Prostate gland (tissue), 2 donors: ENCODE results near the gene FCN3.

Experiments
- CTCF ChIP-seq, 4 experiments: fragments of 200-600 bp in 2 of 4; fragments of 450-650 bp in 2 of 4; sonication (generic) in 2 of 4; IDR thresholded peaks; 1 replicate in 3 of 4; 2 replicates in 1 of 4; pipeline ENCODE4 v1.5.1; 2016 to 2019; ENCODE audit warnings: antibody characterized with exemption in 4 of 4, mild to moderate bottlenecking in 2 of 4, moderate library complexity in 2 of 4
- POLR2A ChIP-seq: fragments of 450-650 bp; IDR thresholded peaks from one replicate; pipeline ENCODE4 v1.6.1; 2016; ENCODE audit warnings: antibody characterized with exemption, mild to moderate bottlenecking

DNA sequence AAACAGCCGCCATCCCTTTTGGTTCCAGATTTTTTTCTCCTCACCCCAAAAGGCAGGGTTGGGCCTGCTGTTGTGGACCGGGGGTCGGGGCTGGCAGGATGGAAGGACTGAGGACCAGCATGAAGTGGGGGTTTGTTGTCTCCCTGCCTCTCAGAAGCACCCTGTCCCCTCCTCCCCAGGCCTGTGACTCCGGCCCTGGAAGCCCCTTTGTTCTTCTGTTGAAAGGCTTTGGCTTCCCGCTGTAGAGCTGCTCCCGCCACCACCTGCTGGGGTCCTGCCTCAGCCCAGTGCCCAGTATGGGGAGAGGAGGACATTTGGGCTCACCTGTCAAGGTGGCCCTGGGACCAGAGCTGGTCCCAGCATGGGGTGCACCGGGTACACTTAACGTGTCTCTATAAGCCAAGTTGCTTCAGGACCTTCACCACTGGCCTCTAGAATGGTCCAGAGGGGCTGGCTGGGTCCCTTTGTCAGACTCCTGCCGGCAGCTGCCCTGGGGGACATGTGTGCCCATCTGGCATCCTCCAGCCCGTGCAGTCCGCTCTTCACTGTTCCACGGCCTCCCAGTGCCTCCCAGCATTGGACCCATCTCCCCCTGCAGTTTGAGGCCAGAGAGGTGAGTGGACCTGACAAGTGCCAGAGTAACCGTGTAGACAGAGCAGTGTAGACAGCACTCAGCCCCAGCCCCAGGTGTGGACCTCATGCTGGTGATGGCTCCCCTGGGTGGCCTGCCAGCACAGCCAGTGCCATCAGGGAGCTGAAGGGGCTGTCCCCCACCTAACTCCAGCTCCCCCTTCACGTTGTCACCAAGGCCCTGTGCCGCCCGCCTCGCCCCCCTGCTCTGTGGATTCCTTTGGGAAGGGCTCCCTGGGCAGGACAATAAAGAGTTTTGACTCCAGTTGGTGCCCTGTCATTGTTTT is 38.9 kb downstream of the FCN3 start:
- TF ChIP-seq CTCF (IDR thresholded peaks at IDR 0.05) = no peak
- TF ChIP-seq POLR2A = no peak
